ENCODE results near the gene EPHA7. TPM values are rescaled to one million over a fixed set of nuclear protein-coding genes. Genes with fewer than 3 reads are reported as not detected.

The EPHA7 gene
- total RNA-seq, 6 donors from 2014 or later, result under 0.01 to 4.6 (median 0.27) TPM

GRCh38 chr6:93238632-93239031, 180.7 kb downstream of the EPHA7 start:
- H3K36me3 ChIP-seq, result no peaks in the 10 kb centered on the region
- H3K4me1 ChIP-seq, result no peaks in the 10 kb centered on the region
- H3K9me3 ChIP-seq, result no peaks in the 10 kb centered on the region
- ATAC-seq (ENCODE audit: low FRiP score in 2 of 2), result no peak
- H3K4me3 ChIP-seq, result no peak overlapping the region
- DNase-seq, result no peak
- TF ChIP-seq POLR2AphosphoS5 (IDR thresholded peaks at IDR 0.05) (no peak), POLR2A (IDR thresholded peaks at IDR 0.05) (no peak), EP300 (IDR thresholded peaks at IDR 0.05) (no peak)
- TF ChIP-seq, protein P1, sequence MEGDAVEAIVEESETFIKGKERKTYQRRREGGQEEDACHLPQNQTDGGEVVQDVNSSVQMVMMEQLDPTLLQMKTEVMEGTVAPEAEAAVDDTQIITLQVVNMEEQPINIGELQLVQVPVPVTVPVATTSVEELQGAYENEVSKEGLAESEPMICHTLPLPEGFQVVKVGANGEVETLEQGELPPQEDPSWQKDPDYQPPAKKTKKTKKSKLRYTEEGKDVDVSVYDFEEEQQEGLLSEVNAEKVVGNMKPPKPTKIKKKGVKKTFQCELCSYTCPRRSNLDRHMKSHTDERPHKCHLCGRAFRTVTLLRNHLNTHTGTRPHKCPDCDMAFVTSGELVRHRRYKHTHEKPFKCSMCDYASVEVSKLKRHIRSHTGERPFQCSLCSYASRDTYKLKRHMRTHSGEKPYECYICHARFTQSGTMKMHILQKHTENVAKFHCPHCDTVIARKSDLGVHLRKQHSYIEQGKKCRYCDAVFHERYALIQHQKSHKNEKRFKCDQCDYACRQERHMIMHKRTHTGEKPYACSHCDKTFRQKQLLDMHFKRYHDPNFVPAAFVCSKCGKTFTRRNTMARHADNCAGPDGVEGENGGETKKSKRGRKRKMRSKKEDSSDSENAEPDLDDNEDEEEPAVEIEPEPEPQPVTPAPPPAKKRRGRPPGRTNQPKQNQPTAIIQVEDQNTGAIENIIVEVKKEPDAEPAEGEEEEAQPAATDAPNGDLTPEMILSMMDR (IDR thresholded peaks at IDR 0.05), result no peak
- H3K27ac ChIP-seq, result no peak overlapping the region
- 59% methylated on average over 1 of the region's 1 CpG for WGBS, 2 donors
- H3K27me3 ChIP-seq, result no peaks in the 10 kb centered on the region

- H3K9me3 ChIP-seq, result no peaks in the 10 kb centered on the region
- no peaks in the 10 kb centered on the region for H3K36me3 ChIP-seq
- no peaks in the 10 kb centered on the region for H3K4me1 ChIP-seq
- TF ChIP-seq, protein P1 (IDR thresholded peaks at IDR 0.05), result no peak
- no peak for TF ChIP-seq POLR2A (IDR thresholded peaks at IDR 0.05)
- no peak for TF ChIP-seq EP300 (IDR thresholded peaks at IDR 0.05)
- TF ChIP-seq POLR2AphosphoS5 (IDR thresholded peaks at IDR 0.05), result no peak
- DNase-seq (no peak), ATAC-seq (ENCODE audit: low FRiP score in 2 of 2) (no peak)
- H3K27ac ChIP-seq, result no peak overlapping the region
- no peak overlapping the region for H3K4me3 ChIP-seq
- no peaks in the 10 kb centered on the region for H3K27me3 ChIP-seq
- 59 to 60% methylated on average over 3 of the region's 3 CpGs for WGBS, 2 donors
Measured at GRCh38 chr6:93235775-93236174, 183.6 kb downstream of the EPHA7 start.

DNA sequence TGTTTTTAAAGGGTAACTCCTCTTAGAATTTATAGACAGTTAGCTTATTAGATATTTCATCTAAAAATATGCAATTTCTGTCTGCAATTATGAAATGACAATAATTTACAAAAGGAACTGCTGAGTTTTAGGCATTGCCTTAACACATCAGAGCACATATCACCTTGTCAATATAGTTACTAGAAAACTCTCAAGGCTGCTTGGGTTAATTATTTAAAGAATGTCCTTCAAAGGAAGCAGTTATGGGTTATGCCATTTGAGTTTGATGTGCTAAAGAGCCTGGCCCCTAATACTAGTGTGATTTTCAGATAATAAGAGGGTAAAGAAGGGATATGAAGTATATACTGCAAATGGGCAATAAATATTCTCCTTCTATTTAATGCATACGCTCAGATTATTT, 192.5 kb downstream of the EPHA7 start:
- Histone ChIP-seq H3K9me3 (no peaks in the 10 kb centered on the region), H3K27ac (no peak overlapping the region), H3K36me3 (no peaks in the 10 kb centered on the region), H3K4me3 (no peak overlapping the region), H3K4me1 (no peaks in the 10 kb centered on the region), H3K27me3 (no peaks in the 10 kb centered on the region)
- no peak for ATAC-seq (ENCODE audit: low FRiP score in 2 of 2)
- WGBS, 2 donors, result 83 to 88% methylated on average over 1 of the region's 1 CpG
- TF ChIP-seq POLR2A (IDR thresholded peaks at IDR 0.05) (no peak), EP300 (IDR thresholded peaks at IDR 0.05) (no peak), POLR2AphosphoS5 (IDR thresholded peaks at IDR 0.05) (no peak)
- TF ChIP-seq, protein P1 (IDR thresholded peaks at IDR 0.05), result no peak
- DNase-seq, result no peak

GRCh38 chr6:93222071-93222851, 197.1 kb downstream of the EPHA7 start:
- WGBS, 2 donors, result 64 to 71% methylated on average over 4 of the region's 4 CpGs
- Histone ChIP-seq H3K4me3 (no peak overlapping the region), H3K27me3 (no peaks in the 10 kb centered on the region), H3K36me3 (no peaks in the 10 kb centered on the region), H3K9me3 (no peaks in the 10 kb centered on the region), H3K27ac (no peak overlapping the region), H3K4me1 (no peaks in the 10 kb centered on the region)
- no peak for ATAC-seq (ENCODE audit: low FRiP score in 2 of 2)
- TF ChIP-seq EP300 (IDR thresholded peaks at IDR 0.05), result no peak
- no peak for TF ChIP-seq POLR2AphosphoS5 (IDR thresholded peaks at IDR 0.05)
- TF ChIP-seq POLR2A (IDR thresholded peaks at IDR 0.05), result no peak
- TF ChIP-seq, protein P1 (IDR thresholded peaks at IDR 0.05), result no peak
- no peak for DNase-seq

GRCh38 chr6:93219447-93219846, 199.9 kb downstream of the EPHA7 start:
- ATAC-seq (ENCODE audit: low FRiP score in 2 of 2) (peak in 1 of 2 donors; percentile 30), DNase-seq (no peak)
- no peaks in the 10 kb centered on the region for H3K36me3 ChIP-seq
- TF ChIP-seq POLR2AphosphoS5 (IDR thresholded peaks at IDR 0.05) (no peak), POLR2A (IDR thresholded peaks at IDR 0.05) (no peak), EP300 (IDR thresholded peaks at IDR 0.05) (no peak)
- TF ChIP-seq, protein P1 (IDR thresholded peaks at IDR 0.05), result no peak
- no peak overlapping the region for H3K27ac ChIP-seq
- H3K9me3 ChIP-seq, result no peaks in the 10 kb centered on the region
- H3K4me3 ChIP-seq, result no peak overlapping the region
- H3K4me1 ChIP-seq, result no peaks in the 10 kb centered on the region
- H3K27me3 ChIP-seq, result no peaks in the 10 kb centered on the region
- 60 to 70% methylated on average over 1 of the region's 1 CpG for WGBS, 2 donors
